ENCODE data around the gene PLA2G5.

Gene PLA2G5

DNA sequence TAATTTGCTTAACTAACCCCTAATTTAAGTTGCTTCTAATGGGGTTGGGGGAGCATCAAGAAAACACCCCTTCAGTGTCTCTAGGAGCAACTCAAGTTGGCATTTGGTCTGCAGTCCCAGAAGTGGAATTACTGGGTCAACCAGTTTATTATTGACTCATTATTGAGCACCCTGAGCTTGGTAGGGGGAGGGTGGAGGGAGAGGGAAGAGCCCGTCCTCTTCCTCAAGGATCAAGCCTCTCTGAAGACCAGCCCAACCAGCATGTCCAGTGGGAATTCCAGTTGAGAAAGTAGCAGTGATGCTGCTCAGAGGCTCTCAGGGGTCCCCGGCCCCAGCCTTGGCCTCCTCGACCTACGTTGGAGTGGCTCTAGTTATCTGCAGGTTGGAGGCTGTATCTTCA, 67.1 kb downstream of the PLA2G5 start:
- H4K20me1 ChIP-seq (ENCODE audit: insufficient read depth, low read length): no peaks in the 10 kb centered on the region
- no peaks in the 10 kb centered on the region for H3K9me2 ChIP-seq (replicated peaks; ENCODE audit: insufficient read depth, low read length)
- no peak overlapping the region for H3K4me3 ChIP-seq (ENCODE audit: low read length)
- no peaks in the 10 kb centered on the region for H3F3A ChIP-seq (ENCODE audit: insufficient read depth, low read length)
- H3K27ac ChIP-seq (ENCODE audit: low read length): no peak overlapping the region
- H2AFZ ChIP-seq (ENCODE audit: low read length): no peak overlapping the region
- H3K27me3 ChIP-seq (replicated peaks; ENCODE audit: insufficient read depth, low read length): peaks cover 21% of the 10 kb centered on the region; the same call in 1 of the 2 replicates
- H3K4me2 ChIP-seq (ENCODE audit: low read depth, low read length): no peak overlapping the region
- no peaks in the 10 kb centered on the region for H3K9me3 ChIP-seq (replicated peaks; ENCODE audit: insufficient read depth, low read length)
- no peak overlapping the region for H3K9ac ChIP-seq (ENCODE audit: low read length)
- H3K4me1 ChIP-seq (ENCODE audit: low read length): no peaks in the 10 kb centered on the region
- TF ChIP-seq EZH2phosphoT487 (IDR thresholded peaks at IDR 0.05; ENCODE audit: low read length) (no peak), EZH2 (optimal IDR thresholded peaks at IDR 0.05; ENCODE audit: low read depth, low read length) (no peak)
- TF ChIP-seq, protein P1, sequence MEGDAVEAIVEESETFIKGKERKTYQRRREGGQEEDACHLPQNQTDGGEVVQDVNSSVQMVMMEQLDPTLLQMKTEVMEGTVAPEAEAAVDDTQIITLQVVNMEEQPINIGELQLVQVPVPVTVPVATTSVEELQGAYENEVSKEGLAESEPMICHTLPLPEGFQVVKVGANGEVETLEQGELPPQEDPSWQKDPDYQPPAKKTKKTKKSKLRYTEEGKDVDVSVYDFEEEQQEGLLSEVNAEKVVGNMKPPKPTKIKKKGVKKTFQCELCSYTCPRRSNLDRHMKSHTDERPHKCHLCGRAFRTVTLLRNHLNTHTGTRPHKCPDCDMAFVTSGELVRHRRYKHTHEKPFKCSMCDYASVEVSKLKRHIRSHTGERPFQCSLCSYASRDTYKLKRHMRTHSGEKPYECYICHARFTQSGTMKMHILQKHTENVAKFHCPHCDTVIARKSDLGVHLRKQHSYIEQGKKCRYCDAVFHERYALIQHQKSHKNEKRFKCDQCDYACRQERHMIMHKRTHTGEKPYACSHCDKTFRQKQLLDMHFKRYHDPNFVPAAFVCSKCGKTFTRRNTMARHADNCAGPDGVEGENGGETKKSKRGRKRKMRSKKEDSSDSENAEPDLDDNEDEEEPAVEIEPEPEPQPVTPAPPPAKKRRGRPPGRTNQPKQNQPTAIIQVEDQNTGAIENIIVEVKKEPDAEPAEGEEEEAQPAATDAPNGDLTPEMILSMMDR (IDR thresholded peaks at IDR 0.05; ENCODE audit: low read length): no peak
- H3K79me2 ChIP-seq (ENCODE audit: low read length): no peaks in the 10 kb centered on the region
- no peaks in the 10 kb centered on the region for H3K36me3 ChIP-seq (replicated peaks; ENCODE audit: insufficient read depth, low read length)
- DNase-seq: no peak

DNA sequence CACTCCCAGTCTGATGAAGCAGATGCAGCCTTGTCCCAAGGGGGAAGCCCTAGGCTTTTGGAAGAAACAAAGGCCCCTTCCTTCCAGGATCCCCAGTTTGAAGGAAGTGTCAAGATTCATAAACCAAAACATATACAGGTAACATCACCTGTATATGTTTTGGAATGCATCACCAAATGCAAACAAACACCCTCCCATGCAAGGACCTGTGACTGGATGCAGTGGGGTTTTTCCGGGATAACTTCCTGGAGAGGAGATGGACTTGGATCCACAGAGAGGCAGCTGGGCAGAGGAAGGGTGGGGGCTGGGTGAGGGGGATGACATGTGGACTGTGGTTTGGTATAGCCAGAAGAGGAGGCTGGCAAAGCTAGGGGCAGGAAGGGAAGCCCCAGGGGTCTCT, 67.6 kb downstream of the PLA2G5 start:
- no peak overlapping the region for H3K4me3 ChIP-seq (ENCODE audit: low read length)
- DNase-seq: no peak
- no peak overlapping the region for H3K4me2 ChIP-seq (ENCODE audit: low read depth, low read length)
- H3K9me3 ChIP-seq (replicated peaks; ENCODE audit: insufficient read depth, low read length): no peaks in the 10 kb centered on the region
- no peaks in the 10 kb centered on the region for H3F3A ChIP-seq (ENCODE audit: insufficient read depth, low read length)
- no peak overlapping the region for H3K9ac ChIP-seq (ENCODE audit: low read length)
- TF ChIP-seq, protein P1 (IDR thresholded peaks at IDR 0.05; ENCODE audit: low read length): no peak
- TF ChIP-seq EZH2phosphoT487 (IDR thresholded peaks at IDR 0.05; ENCODE audit: low read length) (no peak), EZH2 (optimal IDR thresholded peaks at IDR 0.05; ENCODE audit: low read depth, low read length) (no peak)
- no peaks in the 10 kb centered on the region for H3K36me3 ChIP-seq (replicated peaks; ENCODE audit: insufficient read depth, low read length)
- no peaks in the 10 kb centered on the region for H3K79me2 ChIP-seq (ENCODE audit: low read length)
- H3K4me1 ChIP-seq (ENCODE audit: low read length): no peaks in the 10 kb centered on the region
- H3K9me2 ChIP-seq (replicated peaks; ENCODE audit: insufficient read depth, low read length): no peaks in the 10 kb centered on the region
- no peaks in the 10 kb centered on the region for H4K20me1 ChIP-seq (ENCODE audit: insufficient read depth, low read length)
- peaks cover 21% of the 10 kb centered on the region; the same call in 1 of the 2 replicates for H3K27me3 ChIP-seq (replicated peaks; ENCODE audit: insufficient read depth, low read length)
- no peak overlapping the region for H2AFZ ChIP-seq (ENCODE audit: low read length)
- no peak overlapping the region for H3K27ac ChIP-seq (ENCODE audit: low read length)

DNA sequence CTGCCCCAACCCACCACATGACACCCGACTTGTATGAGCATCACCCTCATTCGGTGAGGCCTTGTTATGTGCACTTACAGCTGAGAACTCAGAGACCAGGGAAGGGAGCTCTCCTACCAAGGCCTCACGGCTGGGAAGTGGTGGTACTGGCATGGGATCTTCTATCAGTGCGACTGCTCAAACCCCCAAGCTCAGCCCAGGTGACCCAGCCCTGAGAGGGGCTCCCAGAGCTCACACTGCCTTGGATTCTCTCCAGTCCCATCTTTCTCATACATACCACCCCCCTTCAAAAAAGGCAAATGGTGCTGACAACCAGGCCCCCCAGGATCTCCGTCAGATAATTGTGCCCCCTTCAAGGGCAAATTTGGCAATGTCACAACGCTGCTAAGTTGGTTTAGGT, 68.4 kb downstream of the PLA2G5 start:
- no peak overlapping the region for H2AFZ ChIP-seq (ENCODE audit: low read length)
- H3K4me1 ChIP-seq (ENCODE audit: low read length): no peaks in the 10 kb centered on the region

More for the DNA sequence above, 68.4 kb downstream of the PLA2G5 start:
- Histone ChIP-seq H3K4me3 (ENCODE audit: low read length) (no peak overlapping the region), H3K27me3 (replicated peaks; ENCODE audit: insufficient read depth, low read length) (peaks cover 26% of the 10 kb centered on the region; the same call in 1 of the 2 replicates), H3F3A (ENCODE audit: insufficient read depth, low read length) (no peaks in the 10 kb centered on the region), H3K9me3 (replicated peaks; ENCODE audit: insufficient read depth, low read length) (no peaks in the 10 kb centered on the region), H3K9ac (ENCODE audit: low read length) (no peak overlapping the region), H3K36me3 (replicated peaks; ENCODE audit: insufficient read depth, low read length) (no peaks in the 10 kb centered on the region), H3K79me2 (ENCODE audit: low read length) (no peaks in the 10 kb centered on the region), H3K4me2 (ENCODE audit: low read depth, low read length) (no peak overlapping the region), H4K20me1 (ENCODE audit: insufficient read depth, low read length) (no peaks in the 10 kb centered on the region), H3K27ac (ENCODE audit: low read length) (no peak overlapping the region), H3K9me2 (replicated peaks; ENCODE audit: insufficient read depth, low read length) (no peaks in the 10 kb centered on the region)
- TF ChIP-seq, protein P1 (IDR thresholded peaks at IDR 0.05; ENCODE audit: low read length): no peak
- TF ChIP-seq EZH2 (optimal IDR thresholded peaks at IDR 0.05; ENCODE audit: low read depth, low read length) (no peak), EZH2phosphoT487 (IDR thresholded peaks at IDR 0.05; ENCODE audit: low read length) (no peak)
- no peak for DNase-seq

All from MM.1S (cell line).